Fibroblast of skin of back (primary cell): ENCODE measurements around the gene PARD3B.

Source experiments
- DNase-seq: peaks from one replicate; pipeline ENCODE4 v3.0.0-alpha.2; 2013

Gene PARD3B

GRCh38 chr2:205636549-205637319 is 1091.5 kb downstream of the PARD3B start:
- peak; percentile 42 for DNase-seq

- no peak for DNase-seq
Measured at GRCh38 chr2:205637320-205637602, 1092.0 kb downstream of the PARD3B start.

- DNase-seq: no peak
Measured at GRCh38 chr2:205637779-205638503, 1092.7 kb downstream of the PARD3B start.

GRCh38 chr2:205640716-205641115 is 1095.4 kb downstream of the PARD3B start:
- DNase-seq: no peak

GRCh38 chr2:205642599-205643356 is 1097.5 kb downstream of the PARD3B start:
- DNase-seq: no peak

GRCh38 chr2:205643391-205643885 is 1098.2 kb downstream of the PARD3B start:
- DNase-seq: no peak

GRCh38 chr2:205644018-205644417 is 1098.7 kb downstream of the PARD3B start:
- no peak for DNase-seq

GRCh38 chr2:205646680-205647079 is 1101.4 kb downstream of the PARD3B start:
- DNase-seq: no peak

- DNase-seq: peak; percentile 84
Measured at GRCh38 chr2:205650450-205650849, 1105.2 kb downstream of the PARD3B start.

GRCh38 chr2:205650931-205651330 is 1105.7 kb downstream of the PARD3B start:
- no peak for DNase-seq

GRCh38 chr2:205651719-205652118 is 1106.4 kb downstream of the PARD3B start:
- no peak for DNase-seq

- peak; percentile 90 for DNase-seq
Measured at GRCh38 chr2:205654878-205655605, 1109.8 kb downstream of the PARD3B start.

- no peak for DNase-seq
Measured at GRCh38 chr2:205655779-205656456, 1110.6 kb downstream of the PARD3B start.

GRCh38 chr2:205656461-205656860 is 1111.2 kb downstream of the PARD3B start:
- DNase-seq: no peak

- no peak for DNase-seq
Measured at GRCh38 chr2:205656941-205657340, 1111.7 kb downstream of the PARD3B start.

GRCh38 chr2:205657579-205657978 is 1112.3 kb downstream of the PARD3B start:
- peak; percentile 70 for DNase-seq

- DNase-seq: no peak
Measured at GRCh38 chr2:205658068-205658467, 1112.8 kb downstream of the PARD3B start.

GRCh38 chr2:205658572-205658971 is 1113.3 kb downstream of the PARD3B start:
- DNase-seq: no peak

- no peak for DNase-seq
Measured at GRCh38 chr2:205659922-205660321, 1114.6 kb downstream of the PARD3B start.

GRCh38 chr2:205660521-205661124 is 1115.3 kb downstream of the PARD3B start:
- peak; percentile 97 for DNase-seq

GRCh38 chr2:205661281-205661680 is 1116.0 kb downstream of the PARD3B start:
- peak; percentile 49 for DNase-seq
